GM18867 (cell line): ENCODE data around the gene MVD.

Experiments used
- ATAC-seq: cut with Tn5 transposase; IDR thresholded peaks from one replicate; pipeline ENCODE4 v1.9.1; 2021; ENCODE audit warnings: mild to moderate bottlenecking, moderate library complexity; ENCODE audit not compliant: unreplicated experiment

MVD gene

GRCh38 chr16:88630433-88630832 lies 32.5 kb downstream of the MVD start:
- no peak for ATAC-seq

DNA sequence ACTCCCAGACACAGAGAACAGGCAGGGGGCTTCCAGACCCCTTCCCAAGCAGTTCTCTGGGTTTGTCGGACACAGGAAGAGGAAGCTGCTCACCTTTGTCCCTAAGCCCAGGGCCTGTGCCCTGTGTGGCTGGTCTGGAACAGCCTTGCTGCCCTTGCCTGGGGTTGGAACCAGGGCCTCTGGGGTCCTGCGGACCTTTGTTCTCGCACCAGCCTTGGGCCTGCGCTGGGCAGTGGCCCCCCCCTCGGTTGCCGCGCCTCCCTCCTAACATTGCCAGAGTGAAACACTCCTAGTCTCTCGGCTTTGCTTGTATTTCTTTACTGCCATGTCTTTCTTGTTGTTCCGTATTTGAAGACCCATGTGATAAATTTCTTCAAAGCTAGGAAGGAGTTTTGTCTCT lies 33.1 kb downstream of the MVD start:
- ATAC-seq: no peak

- no peak for ATAC-seq
Measured at GRCh38 chr16:88628512-88628974, 34.3 kb downstream of the MVD start.

DNA sequence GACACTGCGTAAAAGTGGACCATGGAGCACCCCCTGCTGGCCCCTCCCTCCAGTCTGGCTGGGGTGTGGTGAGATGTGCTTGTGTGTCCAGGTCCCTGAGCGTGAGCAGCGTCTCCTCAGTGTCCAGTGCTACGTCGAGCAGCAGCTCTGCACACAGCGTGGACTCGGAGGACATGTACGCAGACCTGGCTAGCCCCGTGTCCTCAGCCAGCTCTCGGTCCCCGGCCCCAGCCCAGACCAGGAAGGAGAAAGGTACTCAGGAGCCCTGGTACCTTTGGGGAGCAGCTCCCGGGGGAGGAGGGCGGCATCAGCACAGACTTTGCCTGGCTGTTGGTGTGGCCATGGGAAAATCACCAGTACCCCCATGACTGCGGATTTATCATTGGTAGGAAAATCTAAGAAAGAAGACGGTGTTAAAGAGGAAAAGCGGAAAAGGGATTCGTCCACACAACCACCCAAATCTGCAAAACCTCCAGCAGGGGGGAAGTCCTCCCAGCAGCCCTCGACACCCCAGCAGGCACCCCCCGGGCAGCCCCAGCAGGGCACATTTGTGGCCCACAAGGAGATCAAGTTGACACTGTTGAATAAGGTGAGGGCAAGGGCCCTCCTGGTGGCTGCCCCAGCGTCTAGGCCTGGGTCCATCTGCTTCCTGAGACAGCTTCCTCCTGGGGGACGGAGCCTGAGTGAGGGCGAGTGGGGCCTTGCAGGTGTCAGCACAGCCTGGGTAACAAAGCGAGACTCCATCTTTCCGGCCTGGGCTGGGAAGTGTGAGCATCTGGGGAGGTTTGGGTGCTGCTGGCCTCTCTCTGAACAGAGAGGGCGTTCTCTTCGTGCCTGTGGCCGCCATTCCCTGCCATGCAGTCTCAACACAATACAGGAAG lies 35.1 kb downstream of the MVD start:
- no peak for ATAC-seq

DNA sequence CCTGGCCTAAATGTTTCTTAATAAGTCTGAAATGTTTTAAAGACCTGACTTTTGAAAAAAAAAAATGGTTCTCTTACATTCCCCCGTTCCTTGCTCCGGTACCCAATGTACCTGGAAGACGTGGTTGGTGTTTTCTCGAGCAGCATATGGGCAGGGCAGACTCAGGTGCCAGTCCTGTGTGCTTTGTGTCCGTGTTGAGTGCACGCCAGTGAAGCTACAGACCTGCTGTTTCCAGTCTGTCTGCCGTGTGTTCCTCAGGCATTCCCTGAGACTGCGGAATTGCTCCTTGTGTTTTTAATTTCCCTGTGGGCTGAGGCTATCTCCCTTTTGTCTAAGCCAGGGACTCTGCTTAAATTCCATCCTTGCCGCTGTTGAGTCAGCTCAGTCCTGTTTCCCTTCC lies 36.2 kb downstream of the MVD start:
- no peak for ATAC-seq

- no peak for ATAC-seq
Measured at GRCh38 chr16:88624977-88625576, 37.8 kb downstream of the MVD start.

DNA sequence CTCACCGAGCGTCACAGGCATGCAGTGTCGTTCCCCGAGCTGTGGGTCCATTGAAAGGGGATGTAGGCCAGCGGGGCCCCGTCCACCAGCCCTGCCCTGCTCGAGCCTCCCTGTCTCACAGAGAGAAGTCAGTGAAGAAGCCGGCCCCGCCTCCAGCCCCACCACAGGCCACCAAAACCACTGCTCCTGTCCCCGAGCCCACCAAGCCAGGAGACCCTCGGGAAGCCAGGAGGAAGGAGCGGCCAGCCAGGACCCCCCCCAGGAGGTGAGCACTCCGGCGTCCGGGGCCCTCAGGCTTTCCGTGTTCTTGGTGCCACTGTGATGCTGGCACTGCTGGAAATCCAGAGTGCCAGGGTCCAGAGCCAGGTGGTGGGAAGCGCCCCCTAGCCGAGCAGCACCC lies 38.4 kb downstream of the MVD start:
- ATAC-seq: no peak

GRCh38 chr16:88623858-88624257 lies 39.0 kb downstream of the MVD start:
- no peak for ATAC-seq

- ATAC-seq: no peak
Measured at GRCh38 chr16:88622866-88623265, 40.0 kb downstream of the MVD start.

- ATAC-seq: no peak
Measured at GRCh38 chr16:88622125-88622524, 40.8 kb downstream of the MVD start.

- ATAC-seq: no peak
Measured at GRCh38 chr16:88619859-88620815, 42.8 kb downstream of the MVD start.

- no peak for ATAC-seq
Measured at GRCh38 chr16:88618956-88619667, 43.8 kb downstream of the MVD start.

GRCh38 chr16:88618182-88618955 lies 44.5 kb downstream of the MVD start:
- no peak for ATAC-seq

GRCh38 chr16:88617268-88618031 lies 45.4 kb downstream of the MVD start:
- no peak for ATAC-seq

DNA sequence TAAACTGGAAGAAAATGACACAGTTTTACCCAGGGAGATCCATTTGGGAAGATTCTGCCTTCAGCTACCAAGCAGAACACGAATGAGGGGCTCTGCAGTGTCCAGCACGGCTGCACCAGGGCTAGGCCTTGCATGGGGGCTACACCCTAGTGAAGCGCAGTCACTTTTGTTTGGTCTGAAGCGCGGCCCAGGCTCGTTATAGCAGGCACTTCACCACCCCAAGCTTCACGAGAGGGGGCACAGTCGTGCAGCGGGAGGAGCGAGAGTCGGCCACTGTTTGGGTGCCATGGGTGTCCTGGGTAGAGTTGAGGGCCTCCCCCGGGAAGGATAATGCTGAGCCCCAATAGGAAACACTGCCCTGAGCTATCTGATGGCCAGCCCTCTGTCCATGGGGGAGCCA lies 46.2 kb downstream of the MVD start:
- ATAC-seq: no peak

- ATAC-seq: no peak
Measured at GRCh38 chr16:88616320-88616719, 46.6 kb downstream of the MVD start.

GRCh38 chr16:88614818-88615580 lies 47.9 kb downstream of the MVD start:
- no peak for ATAC-seq
